HepG2 (cell line): ENCODE measurements around the gene AS3MT. TPM values are rescaled to one million over a fixed set of nuclear protein-coding genes. Genes with fewer than 3 reads are reported as not detected.

Experiments
- CHD4 ChIP-seq: fragments of 200-600 bp; sonication (generic); IDR thresholded peaks from 2 replicates; pipeline ENCODE4 v1.7.0; 2017; ENCODE audit warnings: mild to moderate bottlenecking, low read length, borderline replicate concordance
- FIP1L1 ChIP-seq: fragments of 200-400 bp; formaldehyde crosslinking; IDR thresholded peaks from 2 replicates; pipeline ENCODE4 v1.6.1; 2018; ENCODE audit warnings: low read depth, mild to moderate bottlenecking, low read length, moderate library complexity, borderline replicate concordance; ENCODE audit not compliant: insufficient read depth
- FOXK2 ChIP-seq: fragments of 450-650 bp; IDR thresholded peaks from 2 replicates; pipeline ENCODE4 v1.6.1; 2016
- FOXO1 ChIP-seq: sonication (generic); formaldehyde crosslinking; IDR thresholded peaks from 2 replicates; pipeline ENCODE4 v1.4.0; 2020; ENCODE audit warnings: missing genetic modification reagents
- IRF2 ChIP-seq: IDR thresholded peaks from 2 replicates; pipeline ENCODE4 v1.6.1; 2018; ENCODE audit warnings: missing genetic modification reagents, missing compliant biosample characterization
- MIXL1 ChIP-seq: IDR thresholded peaks from 2 replicates; pipeline ENCODE4 v1.6.1; 2016
- NR2F2 ChIP-seq: IDR thresholded peaks from 2 replicates; pipeline ENCODE4 v1.6.1; 2012; ENCODE audit warnings: low read depth, inconsistent platforms, borderline replicate concordance
- POLR2AphosphoS5 ChIP-seq: IDR thresholded peaks from 2 replicates; pipeline ENCODE4 v1.6.1; 2012; ENCODE audit warnings: low read depth, low read length
- RORA ChIP-seq: sonication (generic); formaldehyde crosslinking; IDR thresholded peaks from 2 replicates; pipeline ENCODE4 v1.5.0; 2020; ENCODE audit warnings: mild to moderate bottlenecking, missing genetic modification reagents, moderate library complexity
- SMAD1 ChIP-seq: sonication (generic); formaldehyde crosslinking; IDR thresholded peaks from 2 replicates; pipeline ENCODE4 v1.4.0; 2020; ENCODE audit warnings: missing genetic modification reagents, low read depth, mild to moderate bottlenecking, borderline replicate concordance
- ZFYVE20 ChIP-seq: sonication (generic); formaldehyde crosslinking; IDR thresholded peaks from 2 replicates; pipeline ENCODE4 v1.8.0; 2023; ENCODE audit warnings: low read depth, mild to moderate bottlenecking, moderate library complexity, missing genetic modification reagents, borderline replicate concordance
- ZNF33A ChIP-seq: sonication (generic); formaldehyde crosslinking; IDR thresholded peaks from 2 replicates; pipeline ENCODE4 v1.5.1; 2020; ENCODE audit warnings: missing genetic modification reagents, mild to moderate bottlenecking, moderate library complexity, borderline replicate concordance
- ZNF367 ChIP-seq: sonication (generic); formaldehyde crosslinking; IDR thresholded peaks from 2 replicates; pipeline ENCODE4 v1.4.0; 2020; ENCODE audit warnings: missing genetic modification reagents, borderline replicate concordance
- ZNF552 ChIP-seq: sonication (generic); formaldehyde crosslinking; IDR thresholded peaks from 2 replicates; pipeline ENCODE4 v1.9.0; 2022; ENCODE audit warnings: missing genetic modification reagents, mild to moderate bottlenecking, borderline replicate concordance
- ZNF567 ChIP-seq: sonication (generic); formaldehyde crosslinking; IDR thresholded peaks from 2 replicates; pipeline ENCODE4 v1.8.1; 2023; ENCODE audit warnings: mild to moderate bottlenecking, missing genetic modification reagents, borderline replicate concordance
- ZNF816 ChIP-seq: sonication (generic); formaldehyde crosslinking; IDR thresholded peaks from 2 replicates; pipeline ENCODE4 v1.8.0; 2022; ENCODE audit warnings: missing genetic modification reagents, mild to moderate bottlenecking, borderline replicate concordance
- ZNF883 ChIP-seq: sonication (generic); formaldehyde crosslinking; IDR thresholded peaks from 2 replicates; pipeline ENCODE4 v1.5.1; 2020; ENCODE audit warnings: mild to moderate bottlenecking, missing genetic modification reagents; ENCODE audit errors: not compliant biosample characterization
- polyA plus RNA-seq, 8 experiments: library from polyadenylated mRNA; depleted of rRNA in 3 of 8; stranded (reverse) in 7 of 8; unstranded in 1 of 8; fragments of >200 nt; fragmentation: Illumina TruSeq in 4 of 8; extraction: Trizol in 4 of 8; gene quantifications; 2 replicates each; pipeline versions ENCODE4 v1.2.1 to v1.2.3, GENCODE V29; 2011 to 2016; ENCODE audit warnings: low read depth in 4 of 8, missing spikeins in 1 of 8, mixed read lengths in 1 of 8; ENCODE audit not compliant: insufficient read depth in 1 of 8
- total RNA-seq, 5 experiments: library from RNA; depleted of rRNA; stranded (reverse); fragments of >200 nt; fragmentation: Illumina TruSeq; extraction: Trizol; gene quantifications; 2 replicates each; pipeline ENCODE4 v1.2.3, GENCODE V29; 2016; ENCODE audit warnings: low read depth in 1 of 5
- TF ChIP-seq, protein P1 (sequence below): sonication (generic); formaldehyde crosslinking; IDR thresholded peaks from 2 replicates; pipeline ENCODE4 v1.4.0; 2020; ENCODE audit warnings: missing genetic modification reagents
- TF ChIP-seq, protein P2 (sequence below): sonication (generic); formaldehyde crosslinking; IDR thresholded peaks from 2 replicates; pipeline ENCODE4 v1.5.1; 2020; ENCODE audit warnings: missing genetic modification reagents, mild to moderate bottlenecking, borderline replicate concordance
- TF ChIP-seq, protein P3 (sequence below): sonication (generic); formaldehyde crosslinking; IDR thresholded peaks from 2 replicates; pipeline ENCODE4 v1.4.0; 2020; ENCODE audit warnings: missing genetic modification reagents
- TF ChIP-seq, protein P4 (sequence below): sonication (generic); formaldehyde crosslinking; IDR thresholded peaks from 2 replicates; pipeline ENCODE4 v1.8.1; 2023; ENCODE audit warnings: mild to moderate bottlenecking, inconsistent platforms, moderate library complexity, missing genetic modification reagents, borderline replicate concordance
- TF ChIP-seq, protein P5 (sequence below): sonication (generic); formaldehyde crosslinking; IDR thresholded peaks from 2 replicates; pipeline ENCODE4 v1.8.0; 2022; ENCODE audit warnings: mild to moderate bottlenecking, missing genetic modification reagents; ENCODE audit not compliant: insufficient replicate concordance

Gene AS3MT
- total and polyA plus RNA-seq, 2 of the 13 experiments (the other 11 are each of a cell fraction or from before 2014, with no cell fraction given) = 8.7 to 17.4 TPM

DNA sequence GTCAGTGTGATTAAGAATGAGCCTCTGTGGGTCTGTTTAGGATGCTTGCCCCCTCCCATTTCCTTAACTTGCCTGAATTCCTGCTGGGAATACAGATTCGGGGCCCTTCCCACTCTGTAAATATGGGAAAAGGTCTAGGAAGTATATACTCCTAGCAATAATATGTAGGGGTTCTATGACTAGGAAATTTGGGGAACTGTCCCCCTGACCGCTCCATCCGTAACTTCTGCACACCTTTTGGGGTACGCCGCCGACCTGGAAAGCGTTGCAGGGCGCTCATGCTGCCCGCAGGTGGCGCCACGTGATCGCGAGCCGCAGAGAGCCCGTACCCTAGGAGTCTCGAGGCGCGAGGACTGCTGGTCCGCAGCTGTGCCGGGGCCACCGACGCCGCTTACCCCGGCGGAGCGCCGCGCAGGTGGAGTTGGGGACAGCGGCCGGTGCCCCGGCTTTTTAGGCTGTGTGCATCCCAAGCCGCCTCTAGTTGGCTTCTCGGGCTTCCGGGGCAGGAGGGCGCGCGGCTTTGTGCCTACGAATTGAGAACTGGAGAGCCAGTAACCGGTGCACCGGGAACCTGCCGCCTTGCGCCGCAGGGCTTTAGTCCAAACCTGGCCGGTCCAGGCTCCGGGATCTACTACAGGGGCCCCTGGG is 48.2 kb downstream of the AS3MT start (continued):
- TF ChIP-seq, protein P1, sequence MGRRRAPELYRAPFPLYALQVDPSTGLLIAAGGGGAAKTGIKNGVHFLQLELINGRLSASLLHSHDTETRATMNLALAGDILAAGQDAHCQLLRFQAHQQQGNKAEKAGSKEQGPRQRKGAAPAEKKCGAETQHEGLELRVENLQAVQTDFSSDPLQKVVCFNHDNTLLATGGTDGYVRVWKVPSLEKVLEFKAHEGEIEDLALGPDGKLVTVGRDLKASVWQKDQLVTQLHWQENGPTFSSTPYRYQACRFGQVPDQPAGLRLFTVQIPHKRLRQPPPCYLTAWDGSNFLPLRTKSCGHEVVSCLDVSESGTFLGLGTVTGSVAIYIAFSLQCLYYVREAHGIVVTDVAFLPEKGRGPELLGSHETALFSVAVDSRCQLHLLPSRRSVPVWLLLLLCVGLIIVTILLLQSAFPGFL (CRISPR knock-in tag) = no peak
- peak; percentile 91; the same call in 1 of the 2 replicates for TF ChIP-seq SMAD1 (CRISPR knock-in tag)
- TF ChIP-seq, protein P2, sequence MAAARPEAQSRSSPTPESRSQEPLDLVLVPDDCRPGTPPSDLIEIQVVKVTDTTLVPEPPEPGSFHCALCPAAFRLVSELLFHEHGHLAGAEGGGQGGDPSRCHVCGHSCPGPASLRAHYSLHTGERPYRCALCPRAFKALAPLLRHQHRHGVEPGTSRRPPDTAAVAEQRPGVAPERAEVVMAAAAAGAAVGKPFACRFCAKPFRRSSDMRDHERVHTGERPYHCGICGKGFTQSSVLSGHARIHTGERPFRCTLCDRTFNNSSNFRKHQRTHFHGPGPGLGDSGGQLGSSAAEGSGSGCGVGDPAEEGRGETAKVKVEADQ = no peak
- no peak for TF ChIP-seq RORA (CRISPR knock-in tag)
- no peak for TF ChIP-seq IRF2 (CRISPR knock-in tag)
- TF ChIP-seq ZNF567 = no peak
- TF ChIP-seq POLR2AphosphoS5 = no peak
- no peak for TF ChIP-seq FOXK2
- TF ChIP-seq ZNF816 (CRISPR knock-in tag) = peak; percentile 77
- TF ChIP-seq ZNF883 (CRISPR knock-in tag) = no peak
- peak; percentile 43; the same call in 1 of the 2 replicates for TF ChIP-seq NR2F2
- TF ChIP-seq ZNF367 (CRISPR knock-in tag) = peak; percentile 69; the same call in 1 of the 2 replicates
- TF ChIP-seq, protein P3, sequence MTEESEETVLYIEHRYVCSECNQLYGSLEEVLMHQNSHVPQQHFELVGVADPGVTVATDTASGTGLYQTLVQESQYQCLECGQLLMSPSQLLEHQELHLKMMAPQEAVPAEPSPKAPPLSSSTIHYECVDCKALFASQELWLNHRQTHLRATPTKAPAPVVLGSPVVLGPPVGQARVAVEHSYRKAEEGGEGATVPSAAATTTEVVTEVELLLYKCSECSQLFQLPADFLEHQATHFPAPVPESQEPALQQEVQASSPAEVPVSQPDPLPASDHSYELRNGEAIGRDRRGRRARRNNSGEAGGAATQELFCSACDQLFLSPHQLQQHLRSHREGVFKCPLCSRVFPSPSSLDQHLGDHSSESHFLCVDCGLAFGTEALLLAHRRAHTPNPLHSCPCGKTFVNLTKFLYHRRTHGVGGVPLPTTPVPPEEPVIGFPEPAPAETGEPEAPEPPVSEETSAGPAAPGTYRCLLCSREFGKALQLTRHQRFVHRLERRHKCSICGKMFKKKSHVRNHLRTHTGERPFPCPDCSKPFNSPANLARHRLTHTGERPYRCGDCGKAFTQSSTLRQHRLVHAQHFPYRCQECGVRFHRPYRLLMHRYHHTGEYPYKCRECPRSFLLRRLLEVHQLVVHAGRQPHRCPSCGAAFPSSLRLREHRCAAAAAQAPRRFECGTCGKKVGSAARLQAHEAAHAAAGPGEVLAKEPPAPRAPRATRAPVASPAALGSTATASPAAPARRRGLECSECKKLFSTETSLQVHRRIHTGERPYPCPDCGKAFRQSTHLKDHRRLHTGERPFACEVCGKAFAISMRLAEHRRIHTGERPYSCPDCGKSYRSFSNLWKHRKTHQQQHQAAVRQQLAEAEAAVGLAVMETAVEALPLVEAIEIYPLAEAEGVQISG (CRISPR knock-in tag) = peak; percentile 45; the same call in 1 of the 2 replicates
- TF ChIP-seq, protein P4, sequence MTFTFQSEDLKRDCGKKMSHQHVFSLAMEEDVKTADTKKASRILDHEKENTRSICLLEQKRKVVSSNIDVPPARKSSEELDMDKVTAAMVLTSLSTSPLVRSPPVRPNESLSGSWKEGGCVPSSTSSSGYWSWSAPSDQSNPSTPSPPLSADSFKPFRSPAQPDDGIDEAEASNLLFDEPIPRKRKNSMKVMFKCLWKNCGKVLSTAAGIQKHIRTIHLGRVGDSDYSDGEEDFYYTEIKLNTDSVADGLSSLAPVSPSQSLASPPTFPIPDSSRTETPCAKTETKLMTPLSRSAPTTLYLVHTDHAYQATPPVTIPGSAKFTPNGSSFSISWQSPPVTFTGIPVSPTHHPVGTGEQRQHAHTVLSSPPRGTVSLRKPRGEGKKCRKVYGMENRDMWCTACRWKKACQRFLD (CRISPR knock-in tag) = peak; percentile 70; the same call in 1 of the 2 replicates
- TF ChIP-seq, protein P5, sequence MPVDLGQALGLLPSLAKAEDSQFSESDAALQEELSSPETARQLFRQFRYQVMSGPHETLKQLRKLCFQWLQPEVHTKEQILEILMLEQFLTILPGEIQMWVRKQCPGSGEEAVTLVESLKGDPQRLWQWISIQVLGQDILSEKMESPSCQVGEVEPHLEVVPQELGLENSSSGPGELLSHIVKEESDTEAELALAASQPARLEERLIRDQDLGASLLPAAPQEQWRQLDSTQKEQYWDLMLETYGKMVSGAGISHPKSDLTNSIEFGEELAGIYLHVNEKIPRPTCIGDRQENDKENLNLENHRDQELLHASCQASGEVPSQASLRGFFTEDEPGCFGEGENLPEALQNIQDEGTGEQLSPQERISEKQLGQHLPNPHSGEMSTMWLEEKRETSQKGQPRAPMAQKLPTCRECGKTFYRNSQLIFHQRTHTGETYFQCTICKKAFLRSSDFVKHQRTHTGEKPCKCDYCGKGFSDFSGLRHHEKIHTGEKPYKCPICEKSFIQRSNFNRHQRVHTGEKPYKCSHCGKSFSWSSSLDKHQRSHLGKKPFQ (CRISPR knock-in tag) = no peak
- 0 out of 2 replicates have a peak, but pooled peaks have one; percentile 60 for TF ChIP-seq ZNF33A (CRISPR knock-in tag)
- TF ChIP-seq ZFYVE20 (CRISPR knock-in tag) = no peak
- TF ChIP-seq FIP1L1 = no peak
- TF ChIP-seq CHD4 = no peak
- no peak for TF ChIP-seq MIXL1 (CRISPR knock-in tag)
- TF ChIP-seq FOXO1 (CRISPR knock-in tag) = no peak; the same call in 1 of the 2 replicates
- TF ChIP-seq ZNF552 (CRISPR knock-in tag) = no peak
